Astrocyte of the spinal cord (primary cell): ENCODE data around the gene JPT2.
"Not testable (repeated sequence)": the region's sequence is repeated elsewhere in the genome, so short reads cannot be mapped to it uniquely, and the experiment has no call there.

Experiments
- DNase-seq: peaks from one replicate; pipeline ENCODE4 v3.0.0; 2011; ENCODE audit warnings: low read depth, low spot score
- H3K4me3 ChIP-seq: 2 replicates; pipeline ENCODE4 v1.5.1; 2011; ENCODE audit warnings: low read depth, mild to moderate bottlenecking, low read length, moderate library complexity
- in situ Hi-C: cut with HindIII; loops from 2 replicates; pipeline ENCODE4 v1.10.0; 2017; ENCODE audit warnings: low sequenced_read_pairs
- TF ChIP-seq, protein P1 (sequence below): IDR thresholded peaks from 2 replicates; pipeline ENCODE4 v1.5.1; 2012; ENCODE audit warnings: low read depth, mild to moderate bottlenecking, low read length, inconsistent platforms

JPT2 gene

GRCh38 chr16:1698680-1699079 lies 20.6 kb downstream of the JPT2 start:
- in situ Hi-C loops = no loop called here
- TF ChIP-seq, protein P1, sequence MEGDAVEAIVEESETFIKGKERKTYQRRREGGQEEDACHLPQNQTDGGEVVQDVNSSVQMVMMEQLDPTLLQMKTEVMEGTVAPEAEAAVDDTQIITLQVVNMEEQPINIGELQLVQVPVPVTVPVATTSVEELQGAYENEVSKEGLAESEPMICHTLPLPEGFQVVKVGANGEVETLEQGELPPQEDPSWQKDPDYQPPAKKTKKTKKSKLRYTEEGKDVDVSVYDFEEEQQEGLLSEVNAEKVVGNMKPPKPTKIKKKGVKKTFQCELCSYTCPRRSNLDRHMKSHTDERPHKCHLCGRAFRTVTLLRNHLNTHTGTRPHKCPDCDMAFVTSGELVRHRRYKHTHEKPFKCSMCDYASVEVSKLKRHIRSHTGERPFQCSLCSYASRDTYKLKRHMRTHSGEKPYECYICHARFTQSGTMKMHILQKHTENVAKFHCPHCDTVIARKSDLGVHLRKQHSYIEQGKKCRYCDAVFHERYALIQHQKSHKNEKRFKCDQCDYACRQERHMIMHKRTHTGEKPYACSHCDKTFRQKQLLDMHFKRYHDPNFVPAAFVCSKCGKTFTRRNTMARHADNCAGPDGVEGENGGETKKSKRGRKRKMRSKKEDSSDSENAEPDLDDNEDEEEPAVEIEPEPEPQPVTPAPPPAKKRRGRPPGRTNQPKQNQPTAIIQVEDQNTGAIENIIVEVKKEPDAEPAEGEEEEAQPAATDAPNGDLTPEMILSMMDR = no peak
- H3K4me3 ChIP-seq = no peak overlapping the region
- no peak for DNase-seq

DNA sequence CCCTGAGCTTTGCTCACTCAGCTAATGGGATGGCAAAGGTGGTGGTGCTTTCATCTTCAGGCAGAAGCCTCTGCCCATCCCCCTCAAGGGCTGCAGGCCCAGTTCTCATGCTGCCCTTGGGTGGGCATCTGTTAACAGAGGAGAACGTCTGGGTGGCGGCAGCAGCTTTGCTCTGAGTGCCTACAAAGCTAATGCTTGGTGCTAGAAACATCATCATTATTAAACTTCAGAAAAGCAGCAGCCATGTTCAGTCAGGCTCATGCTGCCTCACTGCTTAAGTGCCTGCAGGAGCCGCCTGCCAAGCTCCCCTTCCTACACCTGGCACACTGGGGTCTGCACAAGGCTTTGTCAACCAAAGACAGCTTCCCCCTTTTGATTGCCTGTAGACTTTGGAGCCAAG lies 22.2 kb downstream of the JPT2 start:
- H3K4me3 ChIP-seq = no peak overlapping the region
- in situ Hi-C loops = no loop called here
- no peak for DNase-seq
- TF ChIP-seq, protein P1 = no peak

- TF ChIP-seq, protein P1 = no peak
- in situ Hi-C loops = no loop called here
- no peak overlapping the region for H3K4me3 ChIP-seq
- DNase-seq = no peak
Observed at GRCh38 chr16:1701216-1701878, 23.3 kb downstream of the JPT2 start.

- in situ Hi-C loops, DNase-seq: not testable (repeated sequence)
- peak overlapping the region; percentile 91 for H3K4me3 ChIP-seq
Observed at GRCh38 chr16:1705324-1705687, 27.2 kb downstream of the JPT2 start.

DNA sequence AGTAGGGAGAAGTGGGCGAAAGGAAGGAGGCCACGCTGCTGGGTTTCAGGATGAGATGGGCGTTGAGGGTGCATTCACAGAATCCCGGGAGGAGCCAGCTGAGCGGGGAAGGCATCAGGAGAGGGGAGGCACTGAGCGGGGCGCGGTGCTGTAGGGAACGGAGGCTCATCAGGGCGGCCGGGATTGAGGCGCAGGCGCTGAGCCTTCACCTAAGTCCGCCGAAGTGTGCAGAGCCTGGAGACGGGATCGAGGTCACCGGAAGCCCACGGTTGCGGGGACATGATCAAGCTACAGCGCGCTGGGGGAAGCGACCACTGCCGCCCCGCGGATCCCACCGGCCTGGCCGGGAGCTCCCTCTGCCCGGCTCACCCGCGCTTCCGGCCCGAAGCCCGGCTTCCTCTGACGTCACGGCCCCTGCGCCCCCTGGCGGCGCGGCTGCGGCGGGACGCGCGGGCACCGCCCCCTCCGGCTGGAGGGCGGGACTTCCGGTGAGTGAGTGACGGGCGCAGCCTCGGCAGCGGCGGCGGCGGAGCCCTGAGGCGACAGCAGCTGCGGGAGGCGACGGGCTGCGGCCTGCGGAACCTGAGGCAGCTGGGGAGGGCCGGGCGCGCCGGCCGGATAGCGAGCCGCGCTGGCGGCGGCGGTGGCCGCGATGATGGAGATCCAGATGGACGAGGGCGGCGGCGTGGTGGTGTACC lies 27.8 kb downstream of the JPT2 start, which contains the start of gene MAPK8IP3:
Gene MAPK8IP3, plus strand, starts transcription at position 508 of the 698 bp plus-strand sequence. Its CDS starts 145 bp downstream, at position 653.
- in situ Hi-C loops = no loop called here
- TF ChIP-seq, protein P1 = peak; percentile 62
- peak within 1 kb of the TSS; percentile 91 for H3K4me3 ChIP-seq
- DNase-seq = peak; percentile 87

DNA sequence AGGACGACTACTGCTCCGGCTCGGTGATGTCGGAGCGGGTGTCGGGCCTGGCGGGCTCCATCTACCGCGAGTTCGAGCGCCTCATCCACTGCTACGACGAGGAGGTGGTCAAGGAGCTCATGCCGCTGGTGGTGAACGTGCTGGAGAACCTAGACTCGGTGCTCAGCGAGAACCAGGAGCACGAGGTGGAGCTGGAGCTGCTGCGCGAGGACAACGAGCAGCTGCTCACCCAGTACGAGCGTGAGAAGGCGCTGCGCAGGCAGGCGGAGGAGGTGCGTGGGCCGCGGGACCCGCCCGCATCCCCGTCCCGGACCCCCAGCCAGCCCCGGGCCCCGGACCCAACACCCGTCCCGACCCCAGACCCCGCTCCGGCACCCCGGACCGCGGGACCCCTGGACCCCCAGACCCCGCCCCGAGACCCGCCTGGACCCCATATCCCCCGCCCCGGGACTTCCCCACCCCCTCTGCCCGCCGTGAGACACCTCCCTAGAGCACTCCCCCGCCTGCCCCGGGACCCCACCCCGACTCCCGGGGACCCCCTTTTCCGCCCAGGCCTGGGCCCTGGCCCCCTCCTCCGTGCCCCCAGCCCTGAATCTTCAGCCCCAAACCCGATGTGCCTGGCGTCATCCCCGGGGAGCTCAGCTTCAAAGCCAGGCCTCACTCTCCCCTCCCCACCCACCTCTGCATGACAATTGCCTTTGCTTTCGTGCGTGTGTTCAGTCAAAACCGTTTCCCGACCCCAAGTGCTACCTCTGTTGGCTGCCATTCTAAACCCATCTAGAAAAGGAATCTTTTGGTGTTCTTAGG lies 28.5 kb downstream of the JPT2 start:
- in situ Hi-C loops = no loop called here
- peak overlapping the region; percentile 91 for H3K4me3 ChIP-seq
- TF ChIP-seq, protein P1 = no peak
- DNase-seq = no peak
